ENCODE measurements around the gene VAX1.
"Not testable (repeated sequence)": the region's sequence is repeated elsewhere in the genome, so short reads cannot be mapped to it uniquely, and the experiment has no call there.

The VAX1 gene

GRCh38 chr10:117134306-117135025 is 3.6 kb downstream of the VAX1 start:
- peak in 1 of 5 experiments; percentile 22 for DNase-seq

GRCh38 chr10:117134056-117134305 is 4.1 kb downstream of the VAX1 start:
- DNase-seq, result no peak

DNA sequence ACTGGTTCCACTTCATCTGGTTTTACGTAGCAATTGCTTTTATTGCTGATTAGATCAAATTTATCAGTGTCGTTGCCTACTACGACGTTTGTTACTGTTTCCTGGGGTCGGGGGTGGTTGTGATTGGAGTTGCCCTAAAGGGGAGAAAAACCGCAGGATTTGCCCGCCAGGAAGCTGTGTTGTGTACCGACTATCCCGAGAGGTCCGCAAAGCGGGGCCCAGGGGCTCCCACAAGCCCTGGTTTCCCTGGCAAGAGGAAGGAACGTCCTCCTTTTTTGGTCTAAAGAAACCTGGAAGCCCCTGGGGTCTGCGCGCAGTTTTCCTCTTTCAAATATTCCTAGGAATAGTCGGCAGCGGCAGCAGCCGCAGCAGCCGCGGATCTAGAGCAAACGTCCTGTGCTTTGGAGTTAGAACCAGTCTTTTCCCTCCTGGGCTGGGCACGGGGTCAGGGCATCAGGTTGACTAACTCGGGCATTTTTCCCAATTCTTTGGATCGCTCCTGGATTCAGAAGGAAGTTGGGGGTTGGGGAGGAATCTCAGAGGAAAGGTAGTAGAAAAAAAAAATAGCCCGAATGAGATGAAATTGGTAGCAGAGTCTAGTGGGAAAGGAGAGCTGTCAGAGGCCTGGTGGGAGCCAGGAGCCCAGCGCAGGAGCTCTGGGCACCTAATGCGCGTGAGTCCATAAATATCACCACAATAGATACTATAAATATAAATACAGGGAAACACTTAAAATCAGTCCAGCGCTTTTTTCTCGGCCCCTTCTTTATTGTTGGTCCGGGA is 4.6 kb downstream of the VAX1 start:
- no peak for DNase-seq

GRCh38 chr10:117132751-117133231 is 5.3 kb downstream of the VAX1 start:
- no peak for DNase-seq

DNA sequence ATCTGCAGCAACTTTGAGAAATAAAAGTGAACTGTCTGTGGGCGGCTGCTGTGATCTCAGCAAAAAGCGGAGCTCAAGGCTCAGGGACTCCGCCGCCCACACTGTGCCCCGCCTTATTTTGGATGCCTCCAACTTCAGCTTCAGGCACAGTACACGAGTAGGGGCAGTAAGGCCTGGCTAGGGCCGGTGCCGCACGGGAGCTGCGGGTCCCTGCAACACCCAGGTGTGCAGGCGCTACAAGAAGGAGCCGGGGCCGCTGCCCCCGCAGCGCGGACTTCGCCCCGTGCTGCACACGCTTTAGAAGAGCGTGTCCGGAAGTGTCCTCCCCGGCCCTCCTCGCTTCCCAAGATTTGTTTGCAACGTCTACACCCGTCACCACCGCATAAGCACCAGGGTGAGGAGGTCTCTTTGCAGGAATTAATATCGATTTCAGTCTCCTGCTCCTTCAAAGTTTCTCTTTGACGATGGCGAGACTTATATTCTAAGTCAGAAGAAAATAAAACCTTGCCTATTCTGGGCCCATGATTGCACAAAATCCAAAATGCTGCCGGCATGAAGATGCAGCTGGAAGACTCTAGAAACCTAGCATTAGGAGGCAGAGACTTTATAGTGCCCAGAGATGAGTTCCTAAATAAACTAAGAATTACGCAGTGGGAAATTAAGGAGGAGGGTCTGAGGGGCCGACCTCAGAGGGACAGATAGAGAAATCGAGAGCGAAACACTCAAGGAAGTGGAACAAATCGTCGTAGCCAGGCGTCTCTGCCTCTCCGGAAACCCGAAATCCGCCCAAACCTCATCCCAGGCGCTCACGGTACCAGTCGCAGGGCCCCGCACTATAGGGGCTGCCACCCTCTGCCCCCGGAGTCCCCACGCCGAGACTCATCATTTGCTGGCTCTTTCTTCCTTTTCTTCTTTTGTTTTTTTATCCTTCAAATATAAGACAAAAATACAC is 6.4 kb downstream of the VAX1 start:
- no peak for DNase-seq

- DNase-seq, result no peak
Measured at GRCh38 chr10:117130862-117131375, 7.2 kb downstream of the VAX1 start.

DNA sequence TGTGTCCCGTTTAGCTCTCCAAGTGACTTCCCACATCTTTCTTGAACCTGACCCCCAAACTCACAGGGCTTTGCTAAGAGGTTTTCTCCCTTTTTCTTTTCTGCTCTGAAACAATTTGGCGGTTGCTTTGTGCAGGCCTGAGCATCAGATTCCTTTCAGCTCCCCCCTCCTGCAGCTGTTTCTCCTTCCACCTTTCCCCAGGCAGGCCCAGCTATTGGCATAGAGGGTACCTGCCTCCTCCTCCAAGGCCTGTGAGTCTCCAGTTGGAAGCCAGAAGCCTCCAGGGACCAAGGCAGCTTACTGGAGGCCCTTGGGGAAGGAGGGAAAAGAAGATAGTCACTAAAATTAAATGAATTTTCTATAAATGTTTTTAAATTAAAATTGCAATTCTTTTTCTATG is 7.7 kb downstream of the VAX1 start:
- no peak for DNase-seq

GRCh38 chr10:117126645-117127044 is 11.4 kb downstream of the VAX1 start:
- not testable (repeated sequence) for DNase-seq

DNA sequence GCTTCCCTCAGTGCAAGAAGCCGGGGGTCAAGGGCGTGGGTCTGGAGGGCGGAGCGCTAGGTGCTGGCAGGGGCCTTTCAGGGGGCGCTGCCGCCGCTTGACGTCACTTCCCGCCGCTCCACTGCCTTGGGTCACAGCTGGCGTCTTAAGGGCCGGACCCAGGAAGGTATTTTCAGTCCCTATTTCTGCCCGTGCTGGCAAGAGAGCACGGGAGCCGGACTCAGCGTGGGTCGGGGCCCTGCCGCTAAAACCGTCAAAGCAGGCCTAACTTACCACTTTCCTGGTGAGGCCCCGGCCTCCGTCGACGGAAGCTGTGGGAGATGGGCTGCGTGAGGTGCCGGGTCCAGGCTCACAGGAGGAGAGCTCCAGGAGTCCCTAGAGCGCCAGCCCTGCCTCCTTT is 12.0 kb downstream of the VAX1 start:
- no peak for DNase-seq

DNA sequence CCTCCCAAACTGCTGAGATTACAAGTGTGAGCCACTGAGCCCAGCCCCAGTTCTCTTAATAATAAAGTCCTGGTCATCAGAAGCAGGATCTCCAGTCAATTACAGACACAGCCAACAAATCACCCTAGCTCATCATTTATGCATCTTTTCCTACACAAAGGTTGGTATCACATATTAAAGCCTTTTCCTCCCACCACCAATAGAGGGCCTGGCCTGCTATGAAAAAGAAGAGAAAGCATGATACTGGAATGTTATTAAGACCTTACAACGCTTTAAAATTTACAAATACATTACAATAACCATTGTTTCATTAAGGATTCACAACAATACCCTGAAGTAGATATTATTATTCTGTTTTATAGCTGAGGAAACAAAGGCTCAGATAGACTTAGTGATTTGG is 25.9 kb downstream of the VAX1 start:
- DNase-seq, result no peak

GRCh38 chr10:117107238-117107637 is 30.8 kb downstream of the VAX1 start:
- DNase-seq, result no peak

- no peak for DNase-seq
Measured at GRCh38 chr10:117096599-117097201, 41.4 kb downstream of the VAX1 start.

DNA sequence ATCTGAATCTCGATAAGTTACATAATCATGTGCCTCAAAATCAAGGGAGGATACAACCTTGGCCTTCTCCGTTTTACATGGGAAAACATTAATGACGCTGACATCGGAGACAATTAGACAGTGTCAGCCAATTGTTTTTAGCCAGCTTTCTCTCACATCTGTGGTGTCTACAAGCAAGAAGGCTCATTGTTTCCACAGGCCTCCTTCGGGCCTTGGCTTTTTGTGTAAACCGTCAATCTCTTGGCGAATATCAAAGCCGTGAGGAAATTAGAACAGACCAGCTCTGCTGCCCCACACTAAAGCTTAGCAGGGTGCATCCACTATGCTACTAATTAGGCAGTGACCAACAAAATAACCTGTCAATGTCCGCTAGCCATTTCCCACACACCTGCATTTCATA is 43.2 kb downstream of the VAX1 start:
- no peak for DNase-seq

DNA sequence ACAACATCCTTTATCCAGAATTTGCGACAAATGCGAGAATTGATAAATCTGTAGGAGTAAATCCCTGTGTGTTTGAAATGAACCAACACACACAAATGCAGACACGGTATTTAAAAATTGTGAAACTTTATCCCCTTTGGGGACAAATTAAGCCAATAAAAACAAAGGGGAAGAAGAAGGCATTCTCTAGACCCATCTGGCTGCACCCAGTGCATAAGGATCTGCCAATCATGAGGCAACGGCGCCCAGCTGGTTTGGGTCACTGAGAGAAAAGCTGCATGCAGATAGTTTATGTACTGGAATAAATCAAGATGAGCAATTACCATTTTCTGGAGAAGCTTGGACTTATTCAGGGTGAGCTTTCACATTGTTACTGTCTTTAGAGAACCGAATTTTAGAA is 45.7 kb downstream of the VAX1 start:
- no peak for DNase-seq

- DNase-seq, result no peak
Measured at GRCh38 chr10:117090834-117091233, 47.2 kb downstream of the VAX1 start.

GRCh38 chr10:117087521-117087920 is 50.5 kb downstream of the VAX1 start:
- DNase-seq, result no peak

GRCh38 chr10:117086546-117086945 is 51.5 kb downstream of the VAX1 start:
- no peak for DNase-seq

DNA sequence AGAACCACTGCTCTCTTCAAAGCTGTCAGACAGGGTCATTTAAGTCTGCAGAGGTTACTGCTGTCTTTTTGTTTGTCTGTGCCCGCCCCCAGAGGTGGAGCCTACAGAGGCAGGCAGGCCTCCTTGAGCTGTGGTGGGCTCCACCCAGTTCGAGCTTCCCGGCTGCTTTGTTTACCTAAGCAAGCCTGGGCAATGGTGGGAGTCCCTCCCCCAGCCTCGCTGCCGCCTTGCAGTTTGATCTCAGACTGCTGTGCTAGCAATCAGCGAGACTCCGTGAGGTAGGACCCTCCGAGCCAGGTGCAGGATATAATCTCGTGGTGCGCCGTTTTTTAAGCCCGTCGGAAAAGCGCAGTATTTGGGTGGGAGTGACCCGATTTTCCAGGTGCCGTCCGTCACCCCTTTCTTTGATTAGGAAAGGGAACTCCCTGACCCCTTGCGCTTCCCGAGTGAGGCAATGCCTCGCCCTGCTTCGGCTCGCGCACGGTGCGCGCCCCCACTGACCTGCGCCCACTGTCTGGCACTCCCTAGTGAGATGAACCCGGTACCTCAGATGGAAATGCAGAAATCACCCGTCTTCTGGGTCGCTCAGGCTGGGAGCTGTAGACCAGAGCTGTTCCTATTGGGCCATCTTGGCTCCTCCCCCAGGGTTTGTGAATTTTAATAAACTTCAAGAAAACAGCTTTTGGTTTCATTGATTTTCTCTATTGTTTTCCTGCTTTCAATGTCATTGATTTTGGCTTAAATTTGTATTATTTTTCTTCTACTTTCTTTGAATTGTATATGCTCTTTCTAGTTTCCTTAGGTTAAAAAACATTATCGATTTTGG is 53.4 kb downstream of the VAX1 start:
- not testable (repeated sequence) for DNase-seq
